Body of pancreas (tissue), 4 donors: ENCODE data around the gene KATNAL1. TPM values are rescaled to one million over a fixed set of nuclear protein-coding genes. Genes with fewer than 3 reads are reported as not detected.

Source experiments
- ATAC-seq: fragments of 150-250 bp; one replicate; pipeline ENCODE4 v1.9.1; 2016
- DNase-seq, 4 donors: peaks; one replicate each; pipeline ENCODE4 v3.0.0-alpha.2; 2019
- H3K27ac ChIP-seq, 4 donors: fragments of 200-600 bp; sonication (generic); 1 replicate in 3 of 4; 2 replicates in 1 of 4; pipeline versions ENCODE4 v1.5.1 to v1.6.1; 2016 to 2019; ENCODE audit warnings: mild to moderate bottlenecking in 1 of 4, mixed read lengths in 1 of 4, moderate library complexity in 1 of 4
- H3K27me3 ChIP-seq, 2 donors: fragments of 200-600 bp; sonication (generic); one replicate each; pipeline ENCODE4 v1.6.0; 2016; ENCODE audit warnings: mild to moderate bottlenecking in 1 of 2
- H3K36me3 ChIP-seq, 2 donors: fragments of 200-600 bp; sonication (generic); replicated peaks in 1 of 2; 2 replicates each; pipeline ENCODE4 v1.5.1; 2016; ENCODE audit warnings: low read depth in 2 of 2; ENCODE audit not compliant: insufficient read depth in 1 of 2
- H3K4me1 ChIP-seq: fragments of 200-600 bp; sonication (generic); one replicate; pipeline ENCODE4 v1.6.0; 2016
- H3K4me3 ChIP-seq, 2 donors: fragments of 200-600 bp; sonication (generic); 1 replicate in 1 of 2; 2 replicates in 1 of 2; pipeline ENCODE4 v1.5.1; 2016 to 2019
- H3K9me3 ChIP-seq, 3 donors: fragments of 200-600 bp; sonication (generic); 1 replicate in 2 of 3; 2 replicates in 1 of 3; pipeline ENCODE4 v1.5.1; 2016
- CTCF ChIP-seq, 7 experiments: fragments of 450-650 bp in 4 of 7; fragments of 200-600 bp in 3 of 7; sonication (generic) in 3 of 7; IDR thresholded peaks; one replicate each; pipeline ENCODE4 v1.5.1; 2016 to 2019; ENCODE audit warnings: antibody characterized with exemption in 7 of 7
- POLR2A ChIP-seq, 3 donors: fragments of 450-650 bp; IDR thresholded peaks; one replicate each; pipeline ENCODE4 v1.6.1; 2016; ENCODE audit warnings: antibody characterized with exemption in 3 of 3, mild to moderate bottlenecking in 2 of 3
- WGBS, 2 donors: methylation state at CpG; one replicate each; pipeline ENCODE4 v1.1.5; 2017; 5-methylcytosine and 5-hydroxymethylcytosine counted together
- intact Hi-C: fragments of 100-400 bp; cut with DNase I; formaldehyde crosslinking; loops from one replicate; pipeline ENCODE4 v1.15.1; 2023
- small RNA-seq: library from RNA; depleted of rRNA; stranded (forward); fragments of <200 nt; gene quantifications from one replicate; pipeline ENCODE3, GENCODE V24; 2016
- total RNA-seq, 2 donors: library from RNA; depleted of rRNA; stranded (reverse); fragments of >200 nt; gene quantifications; one replicate each; pipeline ENCODE4 v1.1.0, GENCODE V29; 2016

The KATNAL1 gene
- total RNA-seq, 2 donors from 2014 or later, result 6.5 to 6.6 TPM

- WGBS, 2 donors, result 49 to 62% methylated on average over 14 to 35 of the region's 35 CpGs
Observed at GRCh38 chr13:30153545-30154426, 153.6 kb downstream of the KATNAL1 start.

More at GRCh38 chr13:30153545-30154426, 153.6 kb downstream of the KATNAL1 start:
- Histone ChIP-seq H3K4me3 (no peak overlapping the region), H3K36me3 (no peaks in the 10 kb centered on the region), H3K4me1 (no peaks in the 10 kb centered on the region), H3K27me3 (no peaks in the 10 kb centered on the region), H3K9me3 (no peaks in the 10 kb centered on the region), H3K27ac (no peak overlapping the region)
- ATAC-seq (no peak), DNase-seq (no peak)
- TF ChIP-seq POLR2A (IDR thresholded peaks at IDR 0.05) (no peak), CTCF (IDR thresholded peaks at IDR 0.05) (no peak)
- intact Hi-C loops, result no loop called here

Small RNAs within 50 kb of the gene (small RNA-seq; reads per million reads assigned to genes)
- gene RNU6-64P, result not detected

Other genes with a start within 250 kb of the KATNAL1 start
- gene UBE2L5, start 114.9 kb upstream of the KATNAL1 start, total RNA-seq, result not detected
- gene HMGB1, start 158.4 kb upstream of the KATNAL1 start, total RNA-seq, result 10 to 100 TPM; 54.4 to 97.3 TPM